CD4-positive, alpha-beta T cell treated with Interleukin-17A for 1 hour (primary cell): Measurements from ENCODE around the gene ADIPOR1.
"Not testable (repeated sequence)": the region's sequence is repeated elsewhere in the genome, so short reads cannot be mapped to it uniquely, and the experiment has no call there.

Experiments used
- DNase-seq: peaks from one replicate; pipeline ENCODE4 v3.0.0-alpha.2; 2020

The ADIPOR1 gene

DNA sequence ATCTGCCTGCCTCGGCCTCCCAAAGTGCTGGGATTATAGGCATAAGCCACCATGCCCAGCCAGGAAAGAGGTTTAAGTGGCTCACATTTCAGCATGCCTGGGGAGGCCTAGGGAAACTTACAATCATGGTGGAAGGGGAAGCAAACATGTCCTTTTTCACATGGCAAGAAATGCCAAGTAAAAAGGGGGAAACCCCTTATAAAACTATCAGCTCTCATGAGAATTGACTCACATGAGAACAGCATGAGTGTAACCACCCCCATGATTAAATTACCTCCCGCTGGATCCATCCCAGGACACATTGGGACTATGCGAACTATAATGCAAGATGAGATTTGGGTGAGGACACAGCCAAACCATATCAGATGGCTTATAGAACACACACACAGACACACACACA lies 22.3 kb downstream of the ADIPOR1 start:
- no peak for DNase-seq

DNA sequence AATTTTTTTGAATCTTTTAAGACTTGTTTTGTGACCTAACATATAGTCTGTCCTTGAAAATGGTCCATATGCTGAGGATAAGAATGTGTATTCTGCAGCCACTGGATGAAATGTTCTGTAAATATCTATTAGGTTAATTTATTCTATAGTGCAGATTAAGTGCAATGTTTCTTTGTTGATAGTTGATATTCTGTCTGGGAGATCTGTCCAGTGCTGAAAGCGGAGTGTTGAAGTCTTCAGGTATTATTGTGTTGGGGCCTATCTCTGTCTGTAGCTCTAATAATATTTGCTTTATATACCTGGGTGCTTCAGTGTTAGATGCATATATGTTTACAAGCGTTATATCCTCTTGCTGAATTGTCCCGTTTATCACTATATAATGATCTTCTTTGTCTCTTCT lies 23.4 kb downstream of the ADIPOR1 start:
- no peak for DNase-seq

DNA sequence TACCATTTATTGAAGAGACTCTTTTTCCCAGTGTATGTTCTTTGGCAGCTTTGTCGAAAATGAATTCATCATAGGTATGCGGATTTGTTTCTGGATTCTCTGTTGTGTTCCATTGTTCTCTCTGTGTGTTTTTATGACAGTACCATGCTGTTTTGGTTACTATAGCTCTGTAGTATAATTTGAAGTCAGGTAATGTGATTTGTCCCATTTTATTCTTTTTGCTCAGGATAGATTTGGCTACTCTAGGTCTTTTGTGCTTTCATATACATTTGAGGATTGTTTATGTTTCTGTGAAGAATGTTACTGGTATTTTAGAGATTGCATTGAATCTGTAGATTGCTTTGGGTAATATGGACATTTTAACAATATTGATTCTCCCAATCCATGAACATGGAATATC lies 25.6 kb downstream of the ADIPOR1 start:
- no peak for DNase-seq

DNA sequence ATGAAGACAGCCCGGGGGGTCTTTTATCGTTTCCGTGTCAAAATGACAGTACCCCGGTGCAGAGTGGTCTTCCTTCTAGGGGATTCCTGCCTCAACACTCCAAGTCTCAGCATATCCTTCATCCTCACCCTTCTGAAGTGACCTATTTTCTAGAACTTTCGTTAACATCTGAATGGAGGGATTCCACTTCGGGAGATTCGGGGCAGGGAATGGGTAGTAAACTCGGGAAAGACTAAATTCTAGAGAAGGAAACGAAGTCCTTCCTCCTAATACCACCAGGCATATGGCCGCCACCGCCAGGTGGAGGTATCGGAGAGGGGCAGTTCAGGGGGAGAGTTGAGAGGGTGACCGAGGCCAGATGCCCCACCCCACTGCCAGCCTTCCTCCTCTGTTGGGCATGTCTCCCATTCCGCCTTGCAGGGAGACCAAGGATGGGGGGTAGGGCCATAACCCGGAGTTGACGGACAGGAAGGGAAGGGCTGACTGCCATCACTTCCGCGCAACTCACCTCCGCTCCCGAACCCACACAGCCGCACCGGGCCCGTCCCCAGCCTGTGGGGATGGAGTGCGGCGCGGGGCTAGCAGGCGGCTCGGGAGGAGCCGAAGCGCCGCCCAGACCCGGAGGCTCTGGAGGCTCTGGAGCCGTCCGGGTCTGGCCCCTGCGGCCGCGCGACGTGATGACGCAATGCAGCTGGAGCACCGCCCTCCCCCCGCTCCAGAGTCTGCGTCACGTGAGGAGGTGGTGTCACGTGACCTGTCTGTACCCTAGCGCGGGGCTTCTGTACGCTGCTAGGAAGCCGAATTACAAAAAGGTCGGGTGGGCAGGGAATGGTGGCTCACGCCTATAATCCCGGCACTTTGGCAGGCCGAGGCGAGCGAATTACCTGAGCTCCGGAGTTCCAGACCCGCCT lies 31.3 kb downstream of the ADIPOR1 start, which contains the start of gene KLHL12:
Gene KLHL12 (minus strand): TSS at position 654 of the 911 bp plus-strand sequence. CDS start 2,072 bp downstream, outside the sequence.
- DNase-seq: peak; percentile 95

DNA sequence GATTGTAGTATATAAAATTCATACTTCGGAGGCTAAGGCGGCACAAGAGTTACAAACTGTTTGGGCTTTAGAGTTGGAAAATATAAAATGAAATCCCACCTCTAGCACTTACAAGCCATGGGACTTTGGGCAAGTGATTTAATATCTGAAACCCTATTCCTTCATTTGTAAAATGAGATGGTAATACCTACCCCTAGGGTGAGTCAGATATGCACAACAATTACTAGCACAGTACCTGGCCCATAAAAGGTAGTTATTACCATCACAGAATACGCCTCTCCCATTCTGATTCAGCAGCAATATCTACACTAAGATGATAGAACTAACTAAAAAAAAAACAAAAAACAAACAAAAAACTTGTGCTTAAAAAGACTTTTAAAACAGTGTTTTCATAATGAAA lies 34.6 kb downstream of the ADIPOR1 start:
- DNase-seq: no peak

DNA sequence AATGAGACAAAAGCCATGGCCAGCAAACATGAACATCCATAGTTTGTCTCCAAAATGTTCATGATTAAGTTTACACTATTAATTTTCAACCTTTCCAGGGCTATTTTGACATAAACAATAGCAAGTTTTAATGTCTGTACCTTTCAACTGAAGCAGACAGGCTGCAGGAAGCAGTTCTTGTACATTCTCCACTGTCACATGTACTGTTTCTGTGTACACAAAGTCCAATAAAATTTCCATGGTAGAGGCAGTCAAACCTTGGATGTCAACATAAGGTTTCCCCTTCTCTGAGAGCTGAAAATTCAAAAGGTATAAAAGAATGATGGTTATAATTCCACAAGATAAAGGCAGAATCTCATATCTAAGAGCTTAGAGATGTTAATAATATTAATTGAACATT lies 38.5 kb downstream of the ADIPOR1 start:
- DNase-seq: no peak

DNA sequence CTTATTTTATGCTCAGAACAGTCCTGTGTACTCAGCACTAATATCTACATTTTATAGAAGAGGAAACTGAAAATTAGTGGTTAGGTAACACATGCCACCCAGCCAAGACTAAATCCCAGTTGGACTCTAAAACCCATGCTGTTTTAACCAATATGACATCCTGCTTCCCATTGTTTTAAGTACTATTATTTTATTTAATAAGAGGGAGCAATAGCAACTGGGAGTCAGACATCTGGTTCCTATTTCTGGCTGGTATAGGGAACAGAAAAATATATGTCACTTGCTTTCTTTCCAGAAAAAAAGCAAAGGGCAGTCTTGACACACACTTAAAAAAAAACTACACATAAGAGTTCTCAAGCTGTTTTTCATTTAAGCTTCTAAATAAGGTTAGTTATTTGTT lies 43.0 kb downstream of the ADIPOR1 start:
- DNase-seq: no peak

DNA sequence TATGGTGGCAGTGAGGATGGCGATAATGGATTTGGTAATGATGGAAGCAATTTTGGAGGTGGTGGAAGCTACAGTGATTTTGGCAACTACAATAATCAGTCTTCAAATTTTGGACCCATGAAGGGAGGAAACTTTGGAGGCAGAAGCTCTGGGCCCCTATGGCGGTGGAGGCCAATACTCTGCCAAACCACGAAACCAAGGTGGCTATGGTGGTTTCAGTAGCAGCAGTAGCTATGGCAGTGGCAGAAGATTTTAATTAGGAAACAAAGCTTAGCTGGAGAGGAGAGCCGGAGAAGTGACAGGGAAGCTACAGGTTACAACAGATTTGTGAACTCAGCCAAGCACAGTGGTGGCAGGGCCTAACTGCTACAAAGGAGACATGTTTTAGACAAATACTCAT lies 45.6 kb downstream of the ADIPOR1 start:
- not testable (repeated sequence) for DNase-seq

DNA sequence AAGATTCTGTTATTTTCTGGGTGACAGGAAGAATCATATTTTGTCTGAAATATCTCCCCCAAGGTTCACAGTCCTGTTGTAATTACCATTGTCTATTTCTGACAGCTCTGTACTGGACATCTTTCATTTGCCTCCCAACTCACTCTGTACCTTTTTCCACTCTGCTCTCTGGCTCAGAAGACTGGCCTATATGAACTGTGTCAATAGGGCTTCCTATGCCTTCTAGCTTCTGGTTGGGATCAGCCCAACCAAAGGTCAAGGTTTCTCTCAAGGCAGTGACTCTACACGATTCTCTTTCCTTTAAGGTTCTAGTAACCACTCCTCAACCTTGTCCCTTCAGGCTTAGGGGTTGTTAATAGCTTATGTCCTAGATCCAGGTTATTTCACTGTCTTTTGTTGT lies 48.6 kb downstream of the ADIPOR1 start:
- no peak for DNase-seq

DNA sequence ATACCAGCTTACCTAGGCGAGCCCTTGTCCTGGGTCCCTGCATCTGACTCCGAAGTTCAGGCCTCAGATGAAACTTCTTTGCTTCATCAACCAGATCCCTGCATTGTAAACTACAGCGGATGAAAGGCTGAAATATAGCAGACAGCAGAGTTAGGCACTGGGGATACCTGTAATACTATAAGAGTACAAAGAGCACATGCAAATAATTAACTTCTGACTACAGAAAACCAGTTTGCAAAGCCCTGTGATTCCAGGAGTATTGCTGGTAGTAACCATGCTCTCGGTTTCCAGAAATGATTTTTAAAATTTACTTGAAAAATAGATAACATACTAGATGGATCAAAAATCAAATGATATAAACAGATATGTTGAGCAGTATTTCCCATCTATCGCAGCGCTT lies 49.1 kb downstream of the ADIPOR1 start:
- no peak for DNase-seq

DNA sequence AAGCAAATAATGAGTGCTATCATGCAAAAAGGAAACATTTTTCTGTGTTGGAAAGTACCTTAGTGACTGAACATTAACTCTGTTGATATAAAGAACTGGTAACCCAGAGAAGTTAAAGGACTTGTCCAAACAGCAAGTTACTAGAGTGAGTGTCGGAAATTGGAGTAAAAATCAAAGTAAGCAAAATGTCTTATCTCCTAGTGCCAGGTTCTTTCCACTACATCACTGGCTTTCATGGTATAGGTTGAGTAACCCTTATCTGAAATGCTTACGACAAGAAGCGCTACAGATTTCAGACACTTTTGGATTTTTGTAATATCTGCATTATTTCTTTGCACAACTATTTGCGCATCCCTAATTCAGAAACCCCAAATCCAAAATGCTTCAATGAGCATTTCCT lies 52.8 kb downstream of the ADIPOR1 start:
- DNase-seq: no peak

DNA sequence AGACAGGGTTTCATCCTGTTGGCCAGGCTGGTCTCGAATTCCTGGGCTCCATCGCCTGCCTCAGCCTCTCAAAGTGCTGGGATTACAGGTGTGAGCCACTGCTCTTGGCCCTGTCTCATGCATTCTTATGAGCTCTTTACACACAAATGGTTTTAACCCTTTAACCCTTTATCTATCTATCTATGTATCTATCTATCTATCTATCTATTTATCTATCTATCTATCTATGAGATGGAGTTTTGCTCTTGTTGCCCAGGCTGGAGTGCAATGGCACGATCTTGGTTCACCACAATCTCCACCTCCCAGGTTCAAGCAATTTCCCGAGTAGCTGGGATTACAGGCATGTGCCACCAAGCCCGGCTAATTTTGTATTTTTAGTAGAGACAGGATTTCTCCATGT lies 54.3 kb downstream of the ADIPOR1 start:
- DNase-seq: not testable (repeated sequence)

DNA sequence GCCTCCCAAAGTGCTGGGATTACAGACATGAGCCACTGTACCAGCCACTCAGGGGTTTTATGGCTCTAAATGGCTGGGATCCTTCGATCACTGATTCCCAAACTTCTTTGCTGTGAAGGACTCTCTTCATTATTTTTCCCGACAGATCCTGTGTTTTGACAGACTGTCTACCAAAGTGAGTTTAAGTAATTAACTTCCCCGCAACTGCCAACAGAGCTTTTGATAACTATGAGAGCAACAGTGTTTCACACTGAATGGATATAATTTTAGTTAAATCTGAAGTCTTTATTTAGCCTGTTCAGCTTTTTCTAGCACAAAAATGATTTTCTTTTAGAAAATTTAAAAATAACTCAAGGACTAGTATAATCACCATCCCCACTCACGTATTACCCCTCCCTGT lies 56.6 kb downstream of the ADIPOR1 start:
- DNase-seq: no peak

DNA sequence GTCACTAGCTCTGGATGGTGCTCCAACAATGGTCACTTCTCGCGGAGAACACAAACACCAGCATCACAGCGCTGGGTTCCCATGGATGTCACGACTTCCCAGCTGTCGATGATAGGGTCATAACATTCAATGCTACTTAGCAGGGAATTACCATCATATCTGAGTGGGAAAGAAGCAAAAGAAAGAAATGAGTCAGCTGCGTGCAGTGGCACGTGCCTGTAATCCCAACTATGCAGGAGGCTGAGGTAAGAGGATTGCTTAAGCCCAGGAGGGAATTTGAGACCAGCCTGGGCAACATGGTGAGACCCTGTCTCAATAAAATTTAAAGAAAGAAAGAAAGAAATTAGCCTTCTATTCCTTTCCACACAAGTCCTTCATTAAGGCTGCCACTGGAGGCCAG lies 65.6 kb downstream of the ADIPOR1 start:
- DNase-seq: no peak
